BLaER1 (cell line): Measurements from ENCODE around the gene GGTLC2.
"Not testable (repeated sequence)": the region's sequence is repeated elsewhere in the genome, so short reads cannot be mapped to it uniquely, and the experiment has no call there.

Experiments used
- H3K27ac ChIP-seq: shearing (Covaris generic); formaldehyde crosslinking; 2 replicates; pipeline ENCODE4 v1.8.1; 2022
- H3K27me3 ChIP-seq: shearing (Covaris generic); formaldehyde crosslinking; 2 replicates; pipeline ENCODE4 v1.8.1; 2022
- H3K36me3 ChIP-seq: shearing (Covaris generic); formaldehyde crosslinking; 2 replicates; pipeline ENCODE4 v1.8.1; 2022
- H3K4me1 ChIP-seq: shearing (Covaris generic); formaldehyde crosslinking; 2 replicates; pipeline ENCODE4 v1.8.1; 2022
- H3K4me2 ChIP-seq: shearing (Covaris generic); formaldehyde crosslinking; 2 replicates; pipeline ENCODE4 v1.8.1; 2022
- H3K4me3 ChIP-seq: shearing (Covaris generic); formaldehyde crosslinking; 2 replicates; pipeline ENCODE4 v1.8.1; 2022
- H3K9ac ChIP-seq: shearing (Covaris generic); formaldehyde crosslinking; 2 replicates; pipeline ENCODE4 v1.8.1; 2022
- H3K9me3 ChIP-seq: shearing (Covaris generic); formaldehyde crosslinking; 2 replicates; pipeline ENCODE4 v1.8.1; 2022
- H4K20me1 ChIP-seq: shearing (Covaris generic); formaldehyde crosslinking; 2 replicates; pipeline ENCODE4 v1.8.1; 2022
- Cebpa-rat ChIP-seq: shearing (Covaris generic); IDR thresholded peaks from 2 replicates; pipeline ENCODE4 v1.8.1; 2022

GGTLC2 gene

DNA sequence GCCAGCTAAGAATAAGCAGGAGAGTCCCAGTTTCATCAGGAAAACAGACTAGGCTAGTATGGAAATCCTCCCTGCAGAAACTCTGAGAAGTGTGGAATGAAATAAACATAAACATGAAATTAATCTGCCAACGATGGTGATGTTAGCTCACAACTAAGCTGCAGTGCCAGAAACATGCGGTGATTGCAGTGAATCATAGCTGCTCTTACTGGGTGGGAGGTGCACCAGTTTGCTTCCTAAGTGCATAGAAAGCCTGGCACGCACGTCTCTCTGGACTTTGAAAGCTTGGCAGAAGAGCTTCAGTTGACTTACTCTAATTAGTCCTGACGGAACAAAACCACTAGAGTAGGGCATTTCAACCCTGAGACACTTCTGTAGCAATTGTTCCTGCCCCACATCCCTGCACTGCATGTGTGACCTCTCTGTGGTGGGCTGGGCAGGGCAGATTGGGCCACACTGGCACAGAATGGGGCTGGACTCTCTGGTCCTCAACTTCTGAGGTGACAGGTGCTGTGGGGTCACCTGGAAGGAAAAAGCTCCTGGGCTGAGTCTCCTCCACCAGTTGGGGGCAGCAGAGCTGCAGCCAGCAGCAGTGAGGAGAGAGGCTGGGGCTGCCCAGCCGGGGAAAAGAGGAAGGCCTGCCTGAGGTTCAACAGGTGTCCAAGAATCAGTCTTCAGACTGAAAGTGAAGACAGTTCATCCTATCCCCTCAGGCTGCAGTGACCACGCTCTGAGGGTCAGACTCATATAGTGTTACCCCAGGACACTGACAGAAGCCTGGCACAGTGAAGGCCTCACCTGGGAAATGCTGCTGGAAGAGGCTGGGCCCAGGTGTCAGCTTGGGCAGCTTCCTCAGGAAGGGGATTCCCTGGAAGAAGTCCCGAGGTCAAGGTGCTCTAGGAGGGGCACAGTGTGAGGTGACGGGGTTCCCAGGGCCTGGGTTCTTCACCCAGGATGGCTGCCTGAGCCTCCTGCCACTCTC lies 40.5 kb downstream of the GGTLC2 start:
- H3K9me3 ChIP-seq, result no peaks in the 10 kb centered on the region
- H4K20me1 ChIP-seq, result no peaks in the 10 kb centered on the region
- no peak overlapping the region for H3K4me3 ChIP-seq
- no peaks in the 10 kb centered on the region for H3K27me3 ChIP-seq
- no peak for TF ChIP-seq Cebpa-rat
- no peaks in the 10 kb centered on the region for H3K36me3 ChIP-seq
- H3K27ac ChIP-seq, result peak overlapping the region; percentile 73
- H3K4me1 ChIP-seq, result peaks cover 58% of the 10 kb centered on the region
- H3K4me2 ChIP-seq, result peak overlapping the region; percentile 92
- 0 out of 2 replicates have a peak overlapping the region, but pooled peaks have one; percentile 19 for H3K9ac ChIP-seq

GRCh38 chr22:22685586-22685985 lies 41.2 kb downstream of the GGTLC2 start:
- Histone ChIP-seq H3K4me2 (peak overlapping the region; percentile 92), H3K4me1 (peaks cover 52% of the 10 kb centered on the region), H3K27me3 (no peaks in the 10 kb centered on the region), H3K9me3 (no peaks in the 10 kb centered on the region), H3K4me3 (no peak overlapping the region), H3K27ac (peak overlapping the region; percentile 73), H3K36me3 (no peaks in the 10 kb centered on the region), H4K20me1 (no peaks in the 10 kb centered on the region), H3K9ac (0 out of 2 replicates have a peak overlapping the region, but pooled peaks have one; percentile 19)
- TF ChIP-seq Cebpa-rat, result no peak

DNA sequence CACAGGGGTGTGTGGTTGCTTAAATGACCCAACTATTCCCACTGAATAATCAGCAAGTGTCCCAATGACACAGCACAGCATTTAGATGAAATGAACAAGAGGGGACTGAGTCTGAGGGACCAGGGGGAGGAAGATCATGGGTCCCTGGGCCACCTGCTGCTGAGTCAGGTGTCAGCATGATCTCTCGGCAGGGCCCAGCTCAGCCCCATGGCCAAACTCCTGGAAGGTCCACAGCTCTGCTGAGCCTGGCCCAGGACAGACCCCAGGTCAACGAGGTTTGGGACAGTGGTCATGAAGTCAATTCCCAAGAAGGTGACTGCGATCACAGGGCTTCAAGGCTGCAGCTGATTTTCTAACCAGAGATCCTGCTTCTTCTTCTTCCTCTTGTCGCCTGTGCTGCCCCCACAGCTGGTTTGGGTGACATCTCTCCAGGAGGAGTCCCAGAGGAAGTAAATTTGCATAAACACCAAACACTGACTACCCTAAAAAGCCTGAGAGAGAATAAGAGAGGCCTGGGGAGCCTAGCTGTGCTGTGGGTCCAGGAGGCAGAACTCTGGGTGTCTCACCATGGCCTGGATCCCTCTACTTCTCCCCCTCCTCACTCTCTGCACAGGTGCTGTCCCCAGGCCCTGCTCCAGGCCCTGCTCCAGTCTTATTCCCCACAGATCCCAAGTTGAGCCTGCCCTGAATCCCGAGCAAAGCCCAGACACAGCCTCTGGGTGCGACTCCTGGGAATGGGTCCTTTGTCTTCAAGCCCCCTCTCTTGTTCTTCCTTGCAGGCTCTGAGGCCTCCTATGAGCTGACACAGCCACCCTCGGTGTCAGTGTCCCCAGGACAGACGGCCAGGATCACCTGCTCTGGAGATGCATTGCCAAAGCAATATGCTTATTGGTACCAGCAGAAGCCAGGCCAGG lies 42.0 kb downstream of the GGTLC2 start:
- Histone ChIP-seq H3K4me2 (peak overlapping the region; percentile 92), H3K4me1 (peaks cover 43% of the 10 kb centered on the region), H3K27ac (peak overlapping the region; percentile 67), H3K9ac (peak overlapping the region; percentile 53), H3K4me3 (peak overlapping the region; percentile 49)
- H3K9me3 ChIP-seq, H3K27me3 ChIP-seq, H4K20me1 ChIP-seq, H3K36me3 ChIP-seq: not testable (repeated sequence)

GRCh38 chr22:22687638-22688500 lies 43.5 kb downstream of the GGTLC2 start:
- Histone ChIP-seq H3K4me2 (peak overlapping the region; percentile 92), H3K4me3 (no peak overlapping the region), H4K20me1 (no peaks in the 10 kb centered on the region), H3K36me3 (no peaks in the 10 kb centered on the region), H3K9ac (peak overlapping the region; percentile 53; the same call in 1 of the 2 replicates), H3K27me3 (no peaks in the 10 kb centered on the region), H3K9me3 (no peaks in the 10 kb centered on the region), H3K4me1 (peaks cover 44% of the 10 kb centered on the region), H3K27ac (0 out of 2 replicates have a peak overlapping the region, but pooled peaks have one; percentile 67)
- TF ChIP-seq Cebpa-rat, result no peak

DNA sequence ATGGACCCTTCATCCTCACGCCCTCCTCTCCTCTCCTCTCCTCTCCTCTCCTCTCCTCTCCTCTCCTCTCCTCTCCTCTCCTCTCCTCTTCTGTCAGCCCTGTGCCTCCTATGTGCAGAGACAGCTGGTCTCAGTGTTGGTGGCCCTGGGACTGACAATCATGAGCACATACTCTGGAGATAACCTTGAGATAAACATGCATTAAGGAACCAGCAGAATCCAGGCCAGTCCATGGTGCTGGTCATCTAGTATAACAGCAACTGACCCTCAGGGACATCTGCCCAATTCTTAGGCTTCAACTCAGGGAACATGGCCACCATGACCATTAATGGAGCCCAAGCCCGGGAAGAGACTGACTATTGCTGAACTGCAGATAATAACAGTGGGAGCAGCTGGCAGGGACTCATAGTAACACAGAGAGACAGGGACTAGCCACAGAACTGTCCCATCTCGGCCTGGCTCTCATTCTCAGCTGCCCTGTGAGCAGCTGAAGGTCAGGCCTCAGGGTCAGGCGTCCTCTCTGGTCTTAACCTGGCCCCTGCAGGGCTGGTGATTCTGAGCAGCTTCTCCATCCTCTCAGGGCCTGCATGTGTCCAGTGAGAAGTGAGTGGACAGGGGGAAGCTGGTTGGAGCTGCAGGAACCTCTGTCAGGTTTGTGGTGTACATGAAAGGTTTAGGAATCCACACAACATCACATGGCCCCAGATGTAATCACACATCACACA lies 45.4 kb downstream of the GGTLC2 start:
- no peaks in the 10 kb centered on the region for H3K36me3 ChIP-seq
- H3K27me3 ChIP-seq, result no peaks in the 10 kb centered on the region
- peaks cover 51% of the 10 kb centered on the region for H3K4me1 ChIP-seq
- no peak overlapping the region for H3K4me3 ChIP-seq
- TF ChIP-seq Cebpa-rat, result no peak
- no peaks in the 10 kb centered on the region for H3K9me3 ChIP-seq
- H3K9ac ChIP-seq, result 0 out of 2 replicates have a peak overlapping the region, but pooled peaks have one; percentile 38
- no peak overlapping the region for H3K4me2 ChIP-seq
- H3K27ac ChIP-seq, result no peak overlapping the region
- H4K20me1 ChIP-seq, result no peaks in the 10 kb centered on the region

GRCh38 chr22:22691055-22691454 lies 46.6 kb downstream of the GGTLC2 start:
- H4K20me1 ChIP-seq, result no peaks in the 10 kb centered on the region
- no peak overlapping the region for H3K4me2 ChIP-seq
- H3K9ac ChIP-seq, result no peak overlapping the region
- H3K27ac ChIP-seq, result no peak overlapping the region
- peaks cover 45% of the 10 kb centered on the region for H3K4me1 ChIP-seq
- H3K27me3 ChIP-seq, result no peaks in the 10 kb centered on the region
- no peak overlapping the region for H3K4me3 ChIP-seq
- no peaks in the 10 kb centered on the region for H3K36me3 ChIP-seq
- no peak for TF ChIP-seq Cebpa-rat
- H3K9me3 ChIP-seq, result no peaks in the 10 kb centered on the region

- no peak overlapping the region; the same call in 1 of the 2 replicates for H3K4me2 ChIP-seq
- TF ChIP-seq Cebpa-rat, result no peak
These were observed 47.6 kb downstream of the GGTLC2 start for GRCh38 chr22:22691716-22692701.

More at GRCh38 chr22:22691716-22692701, 47.6 kb downstream of the GGTLC2 start:
- Histone ChIP-seq H3K27ac (no peak overlapping the region), H4K20me1 (no peaks in the 10 kb centered on the region), H3K9me3 (no peaks in the 10 kb centered on the region), H3K9ac (no peak overlapping the region), H3K36me3 (no peaks in the 10 kb centered on the region), H3K4me1 (peaks cover 37% of the 10 kb centered on the region), H3K27me3 (no peaks in the 10 kb centered on the region), H3K4me3 (no peak overlapping the region)
